Ovary (tissue), 9 donors: ENCODE measurements around the gene FNIP2. TPM values are rescaled to one million over a fixed set of nuclear protein-coding genes. Genes with fewer than 3 reads are reported as not detected.

ENCODE experiments used
- DNase-seq, 5 donors: peaks; one replicate each; pipeline ENCODE4 v3.0.0-alpha.2; 2019 to 2020
- H3K27ac ChIP-seq, 2 donors: fragments of 200-600 bp; one replicate each; pipeline versions ENCODE4 v1.5.1 to v1.8.0; 2019 to 2022
- H3K27me3 ChIP-seq: fragments of 200-600 bp; one replicate; pipeline ENCODE4 v1.8.0; 2022
- H3K36me3 ChIP-seq: fragments of 200-600 bp; sonication (generic); one replicate; pipeline ENCODE4 v1.5.1; 2019
- H3K4me1 ChIP-seq: one replicate; pipeline ENCODE4 v1.8.1; 2013; ENCODE audit warnings: mild to moderate bottlenecking, moderate library complexity; ENCODE audit not compliant: insufficient read depth
- H3K4me3 ChIP-seq: fragments of 200-600 bp; sonication (generic); one replicate; pipeline ENCODE4 v1.5.1; 2017
- H3K9me3 ChIP-seq, 2 donors: fragments of 200-600 bp in 1 of 2; sonication (generic) in 1 of 2; one replicate each; pipeline versions ENCODE4 v1.5.1 to v1.8.1; 2013 to 2019; ENCODE audit warnings: mild to moderate bottlenecking in 1 of 2, moderate library complexity in 1 of 2
- CTCF ChIP-seq, 3 donors: fragments of 450-650 bp in 2 of 3; fragments of 200-600 bp in 1 of 3; IDR thresholded peaks; one replicate each; pipeline versions ENCODE4 v1.5.1 to v1.8.0; 2016 to 2022; ENCODE audit warnings: antibody characterized with exemption in 3 of 3, mild to moderate bottlenecking in 1 of 3
- EP300 ChIP-seq: sonication (generic); formaldehyde crosslinking; IDR thresholded peaks from one replicate; pipeline ENCODE4 v1.6.1; 2017; ENCODE audit warnings: antibody characterized with exemption
- POLR2A ChIP-seq: fragments of 450-650 bp; IDR thresholded peaks from one replicate; pipeline ENCODE4 v1.6.1; 2017; ENCODE audit warnings: antibody characterized with exemption, mild to moderate bottlenecking, moderate library complexity
- WGBS, 3 donors: extraction: QIAGEN DNeasy Blood & Tissue Kit in 1 of 3; methylation state at CpG; one replicate each; pipeline versions ENCODE4 v1.1.5 to v1.1.7; 2013 to 2017; 5-methylcytosine and 5-hydroxymethylcytosine counted together
- intact Hi-C, 4 donors: fragments of 100-400 bp; cut with DNase I; formaldehyde crosslinking; loops; one replicate each; pipeline versions ENCODE4 v1.11.0 to v1.15.1; 2022 to 2023
- polyA plus RNA-seq, 2 donors: library from polyadenylated mRNA; stranded (reverse); fragments of 200-250 nt in 1 of 2; fragments of 350-450 nt in 1 of 2; fragmentation: Illumina TruSeq in 1 of 2; extraction: RNeasy Lipid Tissue Mini Kit (QIAGEN cat#74804) in 1 of 2; gene quantifications; one replicate each; pipeline ENCODE4 v1.2.3, GENCODE V29; 2013 to 2014
- total RNA-seq, 7 donors: library from RNA; depleted of rRNA in 2 of 7; stranded (reverse); fragments of >200 nt in 2 of 7; fragmentation: NEBNext Ultra II Directional in 3 of 7; extraction: Animal tissue kit (Norgen Biotek cat#: 25700) in 3 of 7; gene quantifications; one replicate each; pipeline versions ENCODE4 v1.1.0 to v1.2.4, GENCODE V29; 2016 to 2023
- donor health status: DM: no; HTN: no; CAD: no; lungs with moderate emphysema.
- donor health status: DM: no; HTN: no; CAD: no.
- donor health status: Bipolar disorder and iron deficiency.
- donor health status: DM: yes; HTN: yes; CAD: no.
- donor health status: DM: no; HTN: no; CAD: no.
- donor health status: DM: yes; HTN: yes; CAD: no.

FNIP2 gene
- total and polyA plus RNA-seq, 9 donors = 6.1 to 34.1 (median 20.4) TPM

GRCh38 chr4:158845311-158846041 lies 76.7 kb downstream of the FNIP2 start:
- H3K4me1 ChIP-seq = no peaks in the 10 kb centered on the region
- no peaks in the 10 kb centered on the region for H3K9me3 ChIP-seq
- H3K4me3 ChIP-seq = no peak overlapping the region
- no peak overlapping the region for H3K27ac ChIP-seq
- H3K36me3 ChIP-seq = no peaks in the 10 kb centered on the region
- 70 to 92% (median 88%) methylated on average over 4 of the region's 4 CpGs for WGBS, 3 donors
- intact Hi-C loops = loop anchor here in 2 of 4 donors (5.0 to 10.0 kb wide), 2 partner anchors 113 to 121 kb away; partner anchors contain the start of gene PPID (in 1 of the 2)
- H3K27me3 ChIP-seq = no peaks in the 10 kb centered on the region
- TF ChIP-seq EP300 (no peak), CTCF (IDR thresholded peaks at IDR 0.05) (no peak), POLR2A (no peak)
- no peak for DNase-seq

GRCh38 chr4:158847535-158847934 lies 78.7 kb downstream of the FNIP2 start:
- Histone ChIP-seq H3K36me3 (no peaks in the 10 kb centered on the region), H3K9me3 (no peaks in the 10 kb centered on the region), H3K4me3 (no peak overlapping the region), H3K27me3 (no peaks in the 10 kb centered on the region), H3K27ac (no peak overlapping the region), H3K4me1 (no peaks in the 10 kb centered on the region)
- intact Hi-C loops = loop anchor here in 2 of 4 donors (5.0 to 10.0 kb wide), 2 partner anchors 115 to 123 kb away; partner anchors contain the start of gene PPID (in 1 of the 2)
- DNase-seq = no peak
- WGBS, 3 donors = 95 to 98% (median 96%) methylated on average over 4 of the region's 4 CpGs
- no peak for TF ChIP-seq EP300
- TF ChIP-seq POLR2A = no peak
- no peak for TF ChIP-seq CTCF (IDR thresholded peaks at IDR 0.05)

- no peaks in the 10 kb centered on the region for H3K4me1 ChIP-seq
- H3K9me3 ChIP-seq = no peaks in the 10 kb centered on the region
- intact Hi-C loops = loop anchor here (5.0 to 10.0 kb wide), 5 partner anchors 117 to 355 kb away; partner anchors contain the start of gene PPID (in 2 of the 4)
- H3K27me3 ChIP-seq = no peaks in the 10 kb centered on the region
- no peak overlapping the region for H3K27ac ChIP-seq
- WGBS, 3 donors = 84 to 94% (median 87%) methylated on average over 2 of the region's 2 CpGs
- no peak for DNase-seq
- no peaks in the 10 kb centered on the region for H3K36me3 ChIP-seq
- TF ChIP-seq EP300 = no peak
- no peak for TF ChIP-seq CTCF (IDR thresholded peaks at IDR 0.05)
- TF ChIP-seq POLR2A = no peak
- no peak overlapping the region for H3K4me3 ChIP-seq
Observed at GRCh38 chr4:158849681-158850080, 80.9 kb downstream of the FNIP2 start.

- no peak overlapping the region for H3K4me3 ChIP-seq
- H3K27me3 ChIP-seq = no peaks in the 10 kb centered on the region
- H3K27ac ChIP-seq = no peak overlapping the region
- TF ChIP-seq EP300 (no peak), CTCF (IDR thresholded peaks at IDR 0.05) (no peak), POLR2A (no peak)
- H3K9me3 ChIP-seq = no peaks in the 10 kb centered on the region
- no peaks in the 10 kb centered on the region for H3K4me1 ChIP-seq
- H3K36me3 ChIP-seq = no peaks in the 10 kb centered on the region
- DNase-seq = no peak
- intact Hi-C loops = loop anchor here in 3 of 4 donors (5.0 to 10.0 kb wide), 5 partner anchors 118 to 354 kb away; partner anchors contain the start of gene PPID (in 1 of the 3)
Observed at GRCh38 chr4:158850371-158850770, 81.5 kb downstream of the FNIP2 start.
